PC-3 (cell line): ENCODE data around the gene SMPDL3A. TPM values are rescaled to one million over a fixed set of nuclear protein-coding genes. Genes with fewer than 3 reads are reported as not detected.
"Not testable (repeated sequence)": the region's sequence is repeated elsewhere in the genome, so short reads cannot be mapped to it uniquely, and the experiment has no call there.

Source experiments
- ATAC-seq: fragments of 200-7000 bp; cut with Tn5 transposase; 2 replicates; pipeline ENCODE4 v1.9.1; 2020; ENCODE audit warnings: mild to moderate bottlenecking, moderate library complexity
- BruUV-seq: library from RNA; stranded (reverse); fragments of 400-500 nt; replicated peaks from 2 replicates; lab custom pipeline; 2021; lab: Mats Ljungman, UMichigan
- CTCF ChIA-PET: fragments of 300-600 bp; sonication (Branson Sonifier 250); formaldehyde crosslinking; loops from one replicate; lab custom pipeline; 2022; ENCODE audit warnings: antibody characterized with exemption; lab: Charles Lee
- POLR2A ChIA-PET: fragments of 300-600 bp; sonication (Branson Sonifier 250); formaldehyde crosslinking; loops from one replicate; lab custom pipeline; 2022; ENCODE audit warnings: antibody characterized with exemption; ENCODE audit not compliant: unreplicated experiment; lab: Charles Lee
- DNase-seq: peaks from one replicate; pipeline ENCODE4 v3.0.0-alpha.2; 2015
- H2AFZ ChIP-seq: fragments of 300-600 bp; sonication (generic); 2 replicates; pipeline ENCODE4 v1.6.0; 2016; ENCODE audit warnings: antibody characterized with exemption, low read length
- H3F3A ChIP-seq: fragments of 300-600 bp; sonication (generic); one replicate; pipeline ENCODE4 v1.6.0; 2017; ENCODE audit warnings: antibody characterized with exemption, low read length, control low read depth, mild to moderate bottlenecking; ENCODE audit not compliant: unreplicated experiment
- H3K27ac ChIP-seq: fragments of 300-600 bp; sonication (generic); 2 replicates; pipeline ENCODE4 v1.5.1; 2016; ENCODE audit warnings: mild to moderate bottlenecking, low read length
- H3K27me3 ChIP-seq: fragments of 300-600 bp; sonication (generic); 2 replicates; pipeline ENCODE4 v1.6.1; 2016; ENCODE audit warnings: low read length, mixed read lengths
- H3K36me3 ChIP-seq: fragments of 300-600 bp; sonication (generic); 2 replicates; pipeline ENCODE4 v1.6.1; 2016; ENCODE audit warnings: low read depth, mixed run types, low read length, mixed read lengths
- H3K4me1 ChIP-seq: fragments of 300-600 bp; sonication (generic); 2 replicates; pipeline ENCODE4 v1.5.1; 2016; ENCODE audit warnings: low read length; ENCODE audit not compliant: insufficient read depth
- H3K4me2 ChIP-seq: fragments of 300-600 bp; sonication (generic); 2 replicates; pipeline ENCODE4 v1.6.0; 2016; ENCODE audit warnings: low read length
- H3K4me3 ChIP-seq: fragments of 300-600 bp; sonication (generic); 2 replicates; pipeline ENCODE4 v1.5.1; 2016; ENCODE audit warnings: mild to moderate bottlenecking, low read length, mixed read lengths
- H3K79me2 ChIP-seq: fragments of 300-600 bp; sonication (generic); 2 replicates; pipeline ENCODE4 v1.6.1; 2017; ENCODE audit warnings: low read length, mixed read lengths
- H3K9ac ChIP-seq: fragments of 300-600 bp; sonication (generic); 2 replicates; pipeline ENCODE4 v1.6.0; 2016; ENCODE audit warnings: mild to moderate bottlenecking, low read length
- H3K9me2 ChIP-seq: fragments of 300-600 bp; sonication (generic); replicated peaks from 2 replicates; pipeline ENCODE4 v1.6.1; 2016; ENCODE audit warnings: mixed run types, low read length, mixed read lengths
- H3K9me3 ChIP-seq: fragments of 300-600 bp; sonication (generic); 2 replicates; pipeline ENCODE4 v1.6.1; 2016; ENCODE audit warnings: low read length, mixed read lengths
- H4K20me1 ChIP-seq: fragments of 300-600 bp; sonication (generic); 2 replicates; pipeline ENCODE4 v1.6.1; 2016; ENCODE audit warnings: low read length, mixed read lengths
- EZH2 ChIP-seq: fragments of 300-600 bp; sonication (generic); IDR thresholded peaks from one replicate; pipeline ENCODE4 v1.6.1; 2017; ENCODE audit warnings: antibody characterized with exemption, mild to moderate bottlenecking, low read length; ENCODE audit not compliant: unreplicated experiment
- EZH2phosphoT487 ChIP-seq: fragments of 300-600 bp; sonication (generic); IDR thresholded peaks from 2 replicates; pipeline ENCODE4 v1.6.1; 2018; ENCODE audit warnings: mild to moderate bottlenecking, antibody characterized with exemption, low read length, borderline replicate concordance
- intact Hi-C: fragments of 100-400 bp; cut with micrococcal nuclease; formaldehyde crosslinking; loops from 2 replicates; pipeline ENCODE4 v1.9.0; 2023
- total RNA-seq: library from RNA; depleted of rRNA; stranded (reverse); fragments of >200 nt; gene quantifications from 2 replicates; pipeline ENCODE4 v1.2.3, GENCODE V29; 2014
- TF ChIP-seq, protein P1 (sequence below): fragments of 300-600 bp; sonication (generic); conservative IDR thresholded peaks from 2 replicates; pipeline ENCODE4 v1.5.1; 2017; ENCODE audit warnings: antibody characterized with exemption, low read depth, mild to moderate bottlenecking, low read length

The SMPDL3A gene
- total RNA-seq, 1 experiment from 2014 or later = 4.6 TPM

DNA sequence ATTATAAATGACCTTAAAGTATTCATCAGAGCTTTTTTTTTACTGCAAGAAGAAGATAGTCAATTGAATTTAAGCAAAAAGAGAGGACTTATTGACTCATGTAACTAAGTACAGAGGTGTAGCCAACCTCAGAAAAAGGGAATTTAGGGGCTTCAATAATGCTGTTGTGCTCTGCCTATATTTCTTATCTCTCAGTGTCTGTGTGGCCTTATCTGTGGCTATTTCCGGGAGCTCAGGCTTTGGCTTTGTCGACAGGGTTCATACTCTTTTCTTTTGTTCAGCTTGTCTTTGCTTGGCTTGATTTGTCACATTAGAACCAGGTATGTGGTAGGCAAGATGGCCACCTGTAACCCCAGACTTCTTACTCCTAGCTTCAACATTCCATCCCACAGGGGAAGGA, 48.1 kb upstream of the SMPDL3A start:
- Histone ChIP-seq H3K9me3 (no peaks in the 10 kb centered on the region), H3K9ac (no peak overlapping the region), H3K27me3 (no peaks in the 10 kb centered on the region), H3K4me1 (peaks cover 10% of the 10 kb centered on the region; the same call in 1 of the 2 replicates), H3K4me2 (no peak overlapping the region), H3K36me3 (no peaks in the 10 kb centered on the region), H3F3A (no peaks in the 10 kb centered on the region), H3K79me2 (no peaks in the 10 kb centered on the region), H3K4me3 (no peak overlapping the region), H3K9me2 (no peaks in the 10 kb centered on the region), H2AFZ (no peak overlapping the region), H4K20me1 (no peaks in the 10 kb centered on the region), H3K27ac (no peak overlapping the region)
- POLR2A ChIA-PET = interaction anchor here (0.6 kb wide), 2 partner anchors 49 to 1686 kb away, joined by 3 to 4 read pairs; no protein-coding TSS in a partner anchor
- ATAC-seq (no peak), DNase-seq (no peak)
- intact Hi-C loops = no loop called here
- BruUV-seq = no TSS peak
- CTCF ChIA-PET = no interaction called here
- TF ChIP-seq EZH2phosphoT487 = no peak
- TF ChIP-seq, protein P1, sequence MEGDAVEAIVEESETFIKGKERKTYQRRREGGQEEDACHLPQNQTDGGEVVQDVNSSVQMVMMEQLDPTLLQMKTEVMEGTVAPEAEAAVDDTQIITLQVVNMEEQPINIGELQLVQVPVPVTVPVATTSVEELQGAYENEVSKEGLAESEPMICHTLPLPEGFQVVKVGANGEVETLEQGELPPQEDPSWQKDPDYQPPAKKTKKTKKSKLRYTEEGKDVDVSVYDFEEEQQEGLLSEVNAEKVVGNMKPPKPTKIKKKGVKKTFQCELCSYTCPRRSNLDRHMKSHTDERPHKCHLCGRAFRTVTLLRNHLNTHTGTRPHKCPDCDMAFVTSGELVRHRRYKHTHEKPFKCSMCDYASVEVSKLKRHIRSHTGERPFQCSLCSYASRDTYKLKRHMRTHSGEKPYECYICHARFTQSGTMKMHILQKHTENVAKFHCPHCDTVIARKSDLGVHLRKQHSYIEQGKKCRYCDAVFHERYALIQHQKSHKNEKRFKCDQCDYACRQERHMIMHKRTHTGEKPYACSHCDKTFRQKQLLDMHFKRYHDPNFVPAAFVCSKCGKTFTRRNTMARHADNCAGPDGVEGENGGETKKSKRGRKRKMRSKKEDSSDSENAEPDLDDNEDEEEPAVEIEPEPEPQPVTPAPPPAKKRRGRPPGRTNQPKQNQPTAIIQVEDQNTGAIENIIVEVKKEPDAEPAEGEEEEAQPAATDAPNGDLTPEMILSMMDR = no peak
- no peak for TF ChIP-seq EZH2

DNA sequence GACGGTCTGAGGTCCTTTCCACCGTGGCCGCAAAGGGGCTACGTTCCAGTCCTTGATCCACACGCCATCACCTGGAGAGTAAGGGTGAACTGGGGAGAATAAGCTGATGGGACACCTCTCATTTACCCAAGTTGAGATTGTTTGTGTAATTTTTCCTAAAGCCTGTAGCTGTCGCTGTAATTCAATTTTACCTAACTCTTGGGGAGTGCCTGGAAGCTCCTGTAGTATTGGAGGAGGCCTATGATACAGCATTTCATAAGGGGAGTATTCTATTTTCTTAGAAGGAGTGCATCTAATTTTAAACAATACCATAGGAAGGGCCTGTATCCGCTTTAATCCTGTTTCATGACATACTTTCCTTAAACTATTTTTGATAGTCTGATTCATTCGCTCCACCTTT, 44.8 kb upstream of the SMPDL3A start:
- DNase-seq = peak; percentile 9
- H3K27ac ChIP-seq, H3K4me1 ChIP-seq, POLR2A ChIA-PET, H3K4me3 ChIP-seq, H3K9ac ChIP-seq, H4K20me1 ChIP-seq, ATAC-seq, H3K27me3 ChIP-seq, BruUV-seq, H3K79me2 ChIP-seq, H3K36me3 ChIP-seq, H3K9me3 ChIP-seq, intact Hi-C loops, H3K9me2 ChIP-seq, H3F3A ChIP-seq: not testable (repeated sequence)
- H3K4me2 ChIP-seq = peak overlapping the region; percentile 60; the same call in 1 of the 2 replicates
- TF ChIP-seq, protein P1 = peak; percentile 45
- CTCF ChIA-PET = interaction anchor here (0.6 to 1.2 kb wide), 5 partner anchors 23 to 259 kb away, joined by 3 to 12 read pairs (median 4); partner anchors contain the start of gene PKIB
- H2AFZ ChIP-seq = peak overlapping the region; percentile 73

DNA sequence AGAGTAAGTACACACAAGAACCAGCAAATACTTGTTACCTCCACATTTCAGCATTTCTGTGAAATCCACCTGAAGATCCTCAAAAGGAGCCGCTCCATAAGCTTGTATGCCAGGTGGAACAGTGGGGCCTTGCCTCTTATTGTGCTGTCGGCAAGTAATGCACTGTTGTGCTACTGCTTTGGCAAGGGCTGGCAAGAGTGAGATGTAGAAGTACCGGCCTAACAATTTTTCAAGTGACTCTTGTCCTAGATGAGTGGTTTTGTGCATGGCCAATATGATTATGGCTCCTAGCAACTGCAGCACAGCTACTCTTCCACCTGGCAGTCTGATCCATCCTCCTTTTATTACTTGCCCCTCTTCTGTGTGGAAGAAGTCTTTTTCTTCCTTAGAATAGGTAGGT, 44.2 kb upstream of the SMPDL3A start:
- POLR2A ChIA-PET, H3K36me3 ChIP-seq, ATAC-seq, H3F3A ChIP-seq, H3K79me2 ChIP-seq, H3K27ac ChIP-seq, H3K4me1 ChIP-seq, H3K9ac ChIP-seq, intact Hi-C loops, H4K20me1 ChIP-seq, DNase-seq, H3K9me2 ChIP-seq, H3K4me3 ChIP-seq, H3K4me2 ChIP-seq, H3K9me3 ChIP-seq, H2AFZ ChIP-seq, H3K27me3 ChIP-seq, BruUV-seq: not testable (repeated sequence)
- CTCF ChIA-PET = interaction anchor here (0.6 to 1.2 kb wide), 2 partner anchors 94 to 260 kb away, joined by 3 to 12 read pairs; no protein-coding TSS in a partner anchor
